Testis (tissue), 2 donors: ENCODE measurements around the gene SLC23A2.

ENCODE experiments used
- CTCF ChIP-seq, 3 experiments: fragments of 450-650 bp in 2 of 3; fragments of 200-600 bp in 1 of 3; sonication (generic) in 1 of 3; IDR thresholded peaks; one replicate each; pipeline ENCODE4 v1.5.1; 2016 to 2019; ENCODE audit warnings: antibody characterized with exemption in 3 of 3, mild to moderate bottlenecking in 2 of 3, moderate library complexity in 1 of 3
- POLR2A ChIP-seq: fragments of 450-650 bp; IDR thresholded peaks from one replicate; pipeline ENCODE4 v1.6.1; 2017; ENCODE audit warnings: antibody characterized with exemption, mild to moderate bottlenecking, moderate library complexity

GRCh38 chr20:4920655-4921054, 80.7 kb downstream of the SLC23A2 start:
- TF ChIP-seq CTCF (IDR thresholded peaks at IDR 0.05) = no peak
- no peak for TF ChIP-seq POLR2A
